Measurements from ENCODE around the gene DOK6. TPM values are rescaled to one million over a fixed set of nuclear protein-coding genes. Genes with fewer than 3 reads are reported as not detected.
A peak's percentile ranks its signal among the peaks of the same experiment; 100 is the strongest.

Gene DOK6
- polyA plus RNA-seq, 10 donors = 2.0 to 3.9 (median 3.3) TPM

GRCh38 chr18:69683176-69683575 is 282.5 kb downstream of the DOK6 start:
- DNase-seq = no peak

DNA sequence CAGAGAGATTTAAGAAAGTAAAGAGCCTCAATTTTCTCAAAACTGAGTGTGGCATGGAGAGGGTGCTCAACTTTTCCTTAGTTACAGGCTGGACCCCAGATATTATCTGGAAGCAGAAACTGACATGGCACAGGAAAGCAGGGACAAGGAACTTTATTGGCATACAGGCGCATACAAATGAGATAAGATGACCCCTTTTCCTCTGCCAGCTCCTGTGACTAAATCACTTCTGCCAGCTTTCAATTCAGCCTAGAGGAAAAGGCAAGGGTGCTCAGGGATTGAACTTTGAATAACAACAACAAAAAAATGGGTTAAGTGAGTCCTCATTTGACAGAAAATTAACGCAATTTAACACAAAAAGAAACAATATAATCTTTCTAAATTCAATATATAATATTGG is 284.1 kb downstream of the DOK6 start:
- no peak for DNase-seq

- peak in 1 of 3 donors; percentile 8 for DNase-seq
Measured at GRCh38 chr18:69686861-69687260, 286.2 kb downstream of the DOK6 start.

- DNase-seq = peak in 1 of 3 donors; percentile 16
Measured at GRCh38 chr18:69689121-69689759, 288.6 kb downstream of the DOK6 start.

DNA sequence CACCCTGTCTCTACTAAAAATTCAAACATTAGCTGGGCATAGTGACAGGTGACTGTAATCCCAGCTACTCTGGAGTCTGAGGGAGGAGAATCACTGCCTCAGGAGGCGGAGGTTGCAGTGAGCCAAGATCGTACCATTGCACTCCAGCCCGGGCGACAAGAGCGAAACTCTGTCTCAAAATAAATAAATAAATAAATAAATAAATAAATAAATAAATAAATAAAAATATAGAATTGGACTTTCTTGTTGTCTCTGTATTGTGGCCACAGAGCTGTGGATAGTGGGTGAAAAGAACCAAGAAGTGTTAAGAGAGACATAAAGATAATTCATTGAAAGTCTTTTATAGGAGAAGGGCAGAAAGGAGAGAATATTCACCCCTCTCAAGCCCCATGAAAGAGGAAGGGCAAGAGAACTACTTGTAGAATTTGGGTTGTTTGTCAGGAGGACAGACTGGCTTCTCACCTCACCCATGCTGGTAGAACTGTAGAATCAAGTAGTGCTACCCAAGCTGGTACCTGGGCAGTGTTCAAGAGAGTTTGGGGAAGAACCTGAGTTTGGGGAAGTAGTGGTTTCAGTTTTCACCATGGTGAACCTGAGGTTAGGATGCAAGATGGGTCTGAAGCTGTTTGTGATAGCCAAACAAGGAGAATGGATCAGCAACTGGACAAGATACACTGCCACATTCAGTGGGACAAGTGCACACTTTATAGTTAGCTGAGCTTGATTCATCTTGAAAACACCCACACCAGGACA is 290.5 kb downstream of the DOK6 start:
- no peak for DNase-seq

DNA sequence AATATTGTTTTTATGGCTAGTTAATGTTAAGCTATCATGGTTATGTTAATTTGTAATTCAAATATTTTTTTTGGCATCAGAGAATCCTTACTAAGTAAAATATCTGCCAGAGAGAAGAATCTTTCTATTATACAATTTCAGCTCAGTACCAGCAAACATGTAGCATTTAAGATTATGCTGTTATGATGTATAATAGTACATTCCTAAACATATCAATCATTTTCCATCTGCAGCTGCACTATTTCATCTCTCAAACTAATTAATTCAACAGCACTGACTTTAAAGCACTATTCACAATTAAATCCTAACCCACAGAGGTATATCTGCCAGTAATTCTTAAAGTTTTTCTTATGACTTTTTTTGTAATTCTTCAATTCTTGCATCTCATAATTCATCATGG is 296.4 kb downstream of the DOK6 start:
- DNase-seq = no peak

- no peak for DNase-seq
Measured at GRCh38 chr18:69697689-69698088, 297.0 kb downstream of the DOK6 start.

- no peak for DNase-seq
Measured at GRCh38 chr18:69701305-69701704, 300.6 kb downstream of the DOK6 start.

DNA sequence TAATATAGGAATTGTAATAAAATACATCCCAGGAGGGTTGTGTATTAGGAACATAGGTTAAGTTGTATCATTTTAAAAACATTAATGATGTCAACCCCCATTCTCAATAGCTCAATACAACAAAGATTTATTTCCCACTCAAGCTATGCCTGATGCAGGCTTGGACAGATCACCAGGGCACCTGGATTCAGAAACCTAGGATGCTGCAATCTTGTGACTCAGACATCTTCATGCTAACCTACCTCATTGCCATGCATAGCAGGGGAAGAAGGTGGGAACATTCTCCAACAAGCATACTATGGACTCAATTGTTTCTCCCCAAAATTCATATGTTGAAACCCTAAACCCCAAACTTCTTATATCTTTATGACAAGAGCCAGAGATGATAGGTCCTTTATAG is 302.8 kb downstream of the DOK6 start:
- DNase-seq = no peak

DNA sequence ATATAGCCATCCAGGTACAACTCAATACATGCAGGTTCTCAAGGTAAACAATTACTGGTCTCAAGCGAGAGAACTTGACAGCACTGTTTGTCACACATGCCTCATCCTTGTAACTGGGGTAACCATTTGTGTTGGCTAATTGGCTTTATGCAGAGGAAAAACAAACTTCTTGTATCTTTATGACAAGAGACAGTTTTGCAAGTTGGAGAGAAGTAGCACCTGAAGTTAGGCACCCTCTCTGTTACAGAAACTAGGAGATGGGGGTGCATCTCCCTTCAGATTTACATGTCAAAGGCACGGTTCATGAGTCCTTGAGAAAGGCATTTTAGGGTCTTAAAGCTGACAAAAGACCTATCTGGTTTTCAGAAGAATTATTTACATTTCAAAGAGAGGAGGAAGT is 305.3 kb downstream of the DOK6 start:
- no peak for DNase-seq

- DNase-seq = no peak
Measured at GRCh38 chr18:69708844-69709243, 308.2 kb downstream of the DOK6 start.

- DNase-seq = no peak
Measured at GRCh38 chr18:69715191-69715795, 314.6 kb downstream of the DOK6 start.

- DNase-seq = no peak
Measured at GRCh38 chr18:69717586-69717985, 316.9 kb downstream of the DOK6 start.

DNA sequence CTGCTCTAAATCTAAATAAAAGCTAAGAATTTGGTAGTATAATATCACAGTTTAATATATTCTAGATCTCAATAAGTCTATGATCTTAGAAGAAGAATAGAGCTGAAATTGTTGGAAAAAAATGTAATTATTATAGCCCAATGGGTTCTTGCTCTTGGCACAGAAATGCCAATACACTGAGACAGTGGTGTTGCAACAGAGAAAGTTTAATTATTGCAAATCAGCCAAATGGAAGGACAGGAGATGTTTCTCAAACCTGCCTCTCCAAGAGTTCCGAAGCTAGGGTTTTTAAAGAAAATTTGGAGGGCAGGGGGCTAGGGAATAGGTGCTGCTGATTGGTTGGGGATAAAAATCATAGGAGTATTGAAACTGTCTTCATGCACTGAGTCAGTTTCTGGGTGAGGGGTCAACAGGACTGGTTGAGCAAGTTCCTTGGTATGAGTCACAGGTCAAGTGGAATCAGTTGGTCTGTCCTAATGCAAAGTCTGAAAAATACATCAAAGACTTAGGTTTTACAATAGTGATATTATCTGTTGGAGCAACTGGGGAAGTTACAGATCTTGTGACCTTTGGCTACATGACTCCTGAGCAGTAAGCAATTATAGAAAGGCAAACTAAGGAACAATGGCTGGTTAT is 318.3 kb downstream of the DOK6 start:
- no peak for DNase-seq

GRCh38 chr18:69720422-69720821 is 319.7 kb downstream of the DOK6 start:
- no peak for DNase-seq

DNA sequence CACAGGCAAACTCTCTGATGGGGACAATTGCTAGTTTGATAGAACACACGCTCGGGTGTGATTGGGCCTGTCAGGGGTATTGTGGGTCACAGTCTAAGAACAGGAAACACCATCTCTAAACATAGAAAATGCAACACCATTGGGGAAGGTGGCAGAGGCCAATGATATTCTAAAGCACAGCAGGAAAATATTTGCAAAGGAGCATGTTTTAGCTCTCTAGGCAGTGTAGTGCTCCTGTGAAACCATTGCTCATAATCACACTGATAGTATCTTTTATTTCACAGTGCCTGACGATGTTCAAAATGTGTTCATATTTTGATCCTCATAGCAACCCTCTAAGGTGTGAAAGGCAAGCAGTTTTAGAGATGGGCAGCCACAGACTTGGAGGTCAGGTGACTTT is 322.7 kb downstream of the DOK6 start:
- DNase-seq = no peak

GRCh38 chr18:69725009-69725408 is 324.3 kb downstream of the DOK6 start:
- no peak for DNase-seq

DNA sequence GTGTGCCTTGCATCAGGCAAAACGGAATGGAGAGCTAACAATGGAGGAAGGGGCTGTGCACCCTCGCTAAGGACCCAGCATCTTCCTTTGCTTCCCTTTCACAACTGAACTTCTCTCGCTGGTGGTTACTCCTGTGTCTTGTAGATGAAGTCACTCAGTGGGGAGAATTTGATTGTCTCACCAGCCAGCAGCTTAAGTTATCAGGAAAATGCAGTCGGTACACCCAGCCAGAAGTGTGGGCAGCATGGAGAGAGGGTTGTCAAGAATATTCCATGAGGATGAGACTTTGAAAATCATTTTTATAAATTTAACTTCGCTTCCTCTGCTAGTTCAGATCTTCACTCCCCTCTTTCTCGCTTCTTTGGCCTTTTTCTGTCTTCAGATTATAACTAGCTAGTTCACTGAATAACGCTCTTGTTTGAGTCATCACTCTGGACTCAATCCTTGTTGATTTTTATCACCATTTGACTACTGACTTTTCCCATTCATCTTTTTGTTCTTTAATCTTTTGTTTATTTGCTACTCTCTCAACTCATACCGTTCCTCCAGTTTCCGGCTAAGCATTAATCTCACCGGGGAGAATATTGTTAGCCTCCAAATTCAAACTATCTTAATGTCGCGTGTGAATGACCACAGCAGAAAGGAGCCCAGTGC is 325.3 kb downstream of the DOK6 start:
- DNase-seq = no peak

DNA sequence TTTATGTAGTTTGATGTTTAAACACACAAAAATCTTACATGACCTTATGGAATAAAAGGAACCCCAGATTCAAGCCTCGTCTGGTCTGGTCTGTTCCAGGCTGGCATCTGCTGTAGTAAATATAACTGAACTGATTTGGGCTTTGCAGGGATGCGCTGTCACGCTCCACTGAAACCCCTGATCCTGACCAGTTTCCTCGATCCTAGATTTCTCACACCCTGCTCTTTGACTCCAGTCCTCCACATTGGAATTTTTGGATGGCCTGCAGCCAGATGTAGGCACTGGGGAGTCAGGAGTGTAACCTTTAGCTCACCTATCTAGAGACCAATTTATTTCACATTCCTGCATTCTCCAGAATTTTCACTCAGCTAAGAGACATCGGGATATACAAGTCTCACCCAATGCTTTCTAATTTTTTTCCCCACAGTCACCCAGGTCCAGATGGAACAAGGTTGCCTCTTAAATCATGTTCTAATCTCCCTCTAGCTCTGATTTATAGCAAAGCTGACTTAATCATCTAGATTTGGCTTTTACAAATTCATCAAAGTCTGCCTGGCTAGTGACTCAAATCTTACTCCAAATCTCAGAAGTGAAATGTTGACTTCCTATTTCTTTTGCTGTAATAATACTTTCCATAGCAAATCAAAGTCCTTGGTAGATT is 327.4 kb downstream of the DOK6 start:
- DNase-seq = peak in 1 of 3 donors; percentile 2

DNA sequence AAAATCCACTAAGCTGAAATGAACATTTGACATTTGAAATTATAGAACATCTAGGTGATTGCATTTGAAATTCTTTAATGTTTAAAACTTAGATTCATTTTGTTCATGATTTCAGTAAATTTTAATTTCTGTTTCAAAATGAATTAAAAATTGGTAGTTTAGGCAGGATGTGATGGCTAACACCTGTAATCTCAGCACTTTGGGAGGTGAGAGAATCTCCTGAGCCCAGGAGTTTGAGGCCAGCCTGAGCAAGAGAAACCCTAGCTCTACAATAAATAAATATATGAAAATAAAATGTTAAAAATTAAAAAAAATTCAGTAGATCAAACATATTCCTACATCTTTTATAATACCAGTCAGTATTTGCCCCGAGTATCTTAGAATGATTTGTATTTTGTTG is 330.0 kb downstream of the DOK6 start:
- DNase-seq = no peak

DNA sequence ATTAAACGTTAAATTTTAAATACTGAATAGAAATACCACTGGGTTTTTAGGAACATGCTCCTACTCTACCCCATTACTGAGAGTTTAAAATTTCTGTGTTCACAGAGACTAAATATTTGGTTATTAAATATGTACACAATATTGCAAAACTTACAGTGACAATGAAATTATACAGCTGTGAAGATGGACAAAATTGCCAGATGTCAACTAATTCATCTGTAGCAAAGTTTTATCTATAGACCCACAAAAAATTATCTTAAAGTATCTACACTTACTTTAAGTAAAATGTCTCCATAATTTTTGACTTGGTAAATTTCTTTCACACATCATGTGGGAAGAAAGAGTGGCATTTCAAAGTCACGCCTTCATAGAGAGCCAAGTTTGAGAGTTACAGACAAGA is 333.8 kb downstream of the DOK6 start:
- no peak for DNase-seq

DNA sequence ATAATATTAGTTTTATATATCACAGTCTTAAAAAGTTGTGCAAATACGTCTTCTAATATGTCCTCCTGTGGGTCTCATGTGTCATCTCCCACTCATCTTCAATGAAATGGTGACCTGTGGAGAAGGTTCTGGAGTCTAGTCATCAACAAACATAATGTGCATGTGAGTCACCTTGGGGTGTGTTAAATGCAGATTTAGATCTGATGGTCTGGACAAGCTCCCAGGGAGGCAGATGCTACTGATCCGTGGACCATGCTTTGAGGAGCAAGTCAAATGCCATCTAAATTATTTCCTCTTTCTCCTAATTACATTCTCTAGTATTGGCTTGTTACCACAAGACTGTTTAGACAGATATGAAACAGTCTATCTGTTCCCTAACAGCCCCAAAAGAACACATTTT is 336.0 kb downstream of the DOK6 start:
- no peak for DNase-seq
